ENCODE results near the gene ELOVL2. TPM values are rescaled to one million over a fixed set of nuclear protein-coding genes. Genes with fewer than 3 reads are reported as not detected.
"Not testable (repeated sequence)": the region's sequence is repeated elsewhere in the genome, so short reads cannot be mapped to it uniquely, and the experiment has no call there.

ELOVL2 gene
- polyA plus RNA-seq, 1 experiment = 2.9 TPM

DNA sequence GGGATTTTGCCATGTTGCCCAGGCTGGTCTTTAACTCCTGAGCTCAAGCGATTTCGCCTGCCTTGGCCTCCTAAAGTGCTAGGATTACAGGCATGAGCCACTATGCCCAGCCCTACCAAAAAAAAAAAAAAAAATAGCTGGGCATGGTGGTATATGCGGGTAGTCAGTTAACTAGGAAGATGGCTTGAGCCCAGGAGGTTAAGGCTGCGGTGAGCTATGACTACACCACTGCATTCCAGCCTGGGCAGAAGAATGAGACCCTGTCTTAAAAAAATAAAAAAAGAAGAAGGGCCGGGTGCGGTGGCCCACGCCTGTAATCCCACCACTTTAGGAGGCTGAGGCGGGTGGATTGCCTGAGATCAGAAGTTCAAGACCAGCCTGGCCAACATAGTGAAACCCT is 50.2 kb downstream of the ELOVL2 start:
- Histone ChIP-seq H3K27ac (ENCODE audit: low read depth, low read length) (no peak overlapping the region), H3K27me3 (ENCODE audit: control insufficient read depth, insufficient read depth, low read length) (no peaks in the 10 kb centered on the region), H3K4me3 (ENCODE audit: low read depth, low read length) (no peak overlapping the region), H3K9me3 (ENCODE audit: control insufficient read depth, insufficient read depth, low read length) (no peaks in the 10 kb centered on the region)
- CTCF ChIA-PET = no interaction called here
- TF ChIP-seq, protein P1, sequence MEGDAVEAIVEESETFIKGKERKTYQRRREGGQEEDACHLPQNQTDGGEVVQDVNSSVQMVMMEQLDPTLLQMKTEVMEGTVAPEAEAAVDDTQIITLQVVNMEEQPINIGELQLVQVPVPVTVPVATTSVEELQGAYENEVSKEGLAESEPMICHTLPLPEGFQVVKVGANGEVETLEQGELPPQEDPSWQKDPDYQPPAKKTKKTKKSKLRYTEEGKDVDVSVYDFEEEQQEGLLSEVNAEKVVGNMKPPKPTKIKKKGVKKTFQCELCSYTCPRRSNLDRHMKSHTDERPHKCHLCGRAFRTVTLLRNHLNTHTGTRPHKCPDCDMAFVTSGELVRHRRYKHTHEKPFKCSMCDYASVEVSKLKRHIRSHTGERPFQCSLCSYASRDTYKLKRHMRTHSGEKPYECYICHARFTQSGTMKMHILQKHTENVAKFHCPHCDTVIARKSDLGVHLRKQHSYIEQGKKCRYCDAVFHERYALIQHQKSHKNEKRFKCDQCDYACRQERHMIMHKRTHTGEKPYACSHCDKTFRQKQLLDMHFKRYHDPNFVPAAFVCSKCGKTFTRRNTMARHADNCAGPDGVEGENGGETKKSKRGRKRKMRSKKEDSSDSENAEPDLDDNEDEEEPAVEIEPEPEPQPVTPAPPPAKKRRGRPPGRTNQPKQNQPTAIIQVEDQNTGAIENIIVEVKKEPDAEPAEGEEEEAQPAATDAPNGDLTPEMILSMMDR (IDR thresholded peaks at IDR 0.05; ENCODE audit: low read depth, low read length) = no peak
- DNase-seq (ENCODE audit: low read depth, low spot score) = no peak
- POLR2A ChIA-PET = no interaction called here

DNA sequence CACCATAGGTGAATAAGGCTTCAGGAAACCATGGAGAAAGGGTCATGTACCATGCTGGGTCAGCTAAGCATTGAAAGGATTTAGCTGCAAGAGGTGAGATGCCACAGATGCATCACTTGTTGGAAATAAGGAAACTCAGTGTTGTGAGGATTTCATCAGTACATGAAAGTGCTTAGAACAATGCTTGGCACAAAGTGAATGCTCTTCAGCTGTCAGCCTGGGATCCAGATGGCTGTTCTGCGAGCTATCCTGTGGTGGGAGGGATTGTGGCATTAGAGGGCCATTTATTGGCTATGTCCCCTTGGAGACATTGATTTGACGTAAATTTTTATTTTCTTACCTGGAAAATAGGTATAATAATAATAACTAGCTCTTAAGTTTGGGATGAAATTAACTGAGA is 53.0 kb downstream of the ELOVL2 start:
- ChIA-PET CTCF (interaction anchor here (0.6 to 0.9 kb wide), 2 partner anchors 230 to 505 kb away, joined by 3 to 8 read pairs; no protein-coding TSS in a partner anchor), POLR2A (no interaction called here)
- H3K9me3 ChIP-seq (ENCODE audit: control insufficient read depth, insufficient read depth, low read length) = no peaks in the 10 kb centered on the region

DNA sequence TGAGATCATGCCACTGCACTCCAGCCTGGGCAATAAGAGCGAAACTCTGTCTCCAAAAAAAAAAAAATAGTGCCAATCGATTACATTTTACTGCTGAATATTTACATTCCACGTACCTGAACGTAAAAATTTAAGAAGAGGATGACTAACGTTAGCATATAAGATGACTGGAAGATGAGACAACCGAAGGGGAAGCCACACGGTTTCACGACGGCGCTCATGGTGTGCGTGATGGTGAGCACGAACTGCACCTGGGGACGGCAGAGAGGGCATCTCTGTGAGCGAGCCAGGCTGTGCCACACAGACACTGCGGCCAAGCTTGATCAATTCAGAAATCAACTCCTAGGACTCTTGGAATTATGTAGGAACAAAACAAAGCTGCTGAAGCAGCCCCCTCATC is 54.5 kb downstream of the ELOVL2 start:
- Histone ChIP-seq H3K27me3 (ENCODE audit: control insufficient read depth, insufficient read depth, low read length) (no peaks in the 10 kb centered on the region), H3K27ac (ENCODE audit: low read depth, low read length) (no peak overlapping the region), H3K4me3 (ENCODE audit: low read depth, low read length) (no peak overlapping the region), H3K9me3 (ENCODE audit: control insufficient read depth, insufficient read depth, low read length) (no peaks in the 10 kb centered on the region)
- POLR2A ChIA-PET = no interaction called here
- no peak for DNase-seq (ENCODE audit: low read depth, low spot score)
- CTCF ChIA-PET = no interaction called here
- TF ChIP-seq, protein P1 (IDR thresholded peaks at IDR 0.05; ENCODE audit: low read depth, low read length) = no peak

More for the DNA sequence above, 53.0 kb downstream of the ELOVL2 start:
- TF ChIP-seq, protein P1 (IDR thresholded peaks at IDR 0.05; ENCODE audit: low read depth, low read length) = no peak
- DNase-seq (ENCODE audit: low read depth, low spot score) = no peak
- no peak overlapping the region for H3K27ac ChIP-seq (ENCODE audit: low read depth, low read length)
- no peak overlapping the region for H3K4me3 ChIP-seq (ENCODE audit: low read depth, low read length)
- no peaks in the 10 kb centered on the region for H3K27me3 ChIP-seq (ENCODE audit: control insufficient read depth, insufficient read depth, low read length)

DNA sequence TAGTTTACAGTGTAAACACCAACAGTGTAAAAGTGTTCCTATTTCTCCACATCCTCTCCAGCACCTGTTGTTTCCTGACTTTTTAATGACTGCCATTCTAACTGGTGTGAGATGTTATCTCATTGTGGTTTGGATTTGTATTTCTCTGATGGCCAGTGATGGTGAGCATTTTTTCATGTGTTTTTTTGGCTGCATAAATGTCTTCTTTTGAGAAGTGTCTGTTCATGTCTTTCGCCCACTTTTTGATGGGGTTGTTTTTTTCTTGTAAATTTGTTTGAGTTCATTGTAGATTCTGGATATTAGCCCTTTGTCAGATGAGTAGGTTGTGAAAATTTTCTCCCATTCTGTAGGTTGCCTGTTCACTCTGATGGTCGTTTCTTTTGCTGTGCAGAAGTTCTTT is 59.1 kb downstream of the ELOVL2 start:
- DNase-seq (ENCODE audit: low read depth, low spot score); H3K27ac ChIP-seq (ENCODE audit: low read depth, low read length); H3K9me3 ChIP-seq (ENCODE audit: control insufficient read depth, insufficient read depth, low read length); CTCF ChIA-PET; H3K27me3 ChIP-seq (ENCODE audit: control insufficient read depth, insufficient read depth, low read length); POLR2A ChIA-PET; H3K4me3 ChIP-seq (ENCODE audit: low read depth, low read length): not testable (repeated sequence)

DNA sequence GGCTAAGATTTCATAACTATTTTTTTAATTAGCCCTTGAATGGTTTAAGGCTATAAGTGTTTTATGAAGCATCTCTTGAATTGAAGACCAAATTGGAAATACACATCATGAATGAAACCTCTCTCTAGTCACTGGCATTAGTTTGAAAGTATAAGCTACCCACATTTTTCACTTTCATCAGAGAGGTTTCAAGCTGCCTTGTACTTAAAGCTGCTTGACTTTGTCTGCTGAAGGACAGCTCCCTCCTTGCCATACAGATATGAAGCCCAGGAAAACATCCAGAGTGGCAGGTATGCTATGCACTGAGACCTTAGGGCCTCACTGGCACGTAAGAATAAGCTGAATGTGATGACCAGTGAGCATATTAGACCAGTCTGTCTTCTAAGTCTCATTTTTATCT is 62.7 kb downstream of the ELOVL2 start:
- TF ChIP-seq, protein P1 (IDR thresholded peaks at IDR 0.05; ENCODE audit: low read depth, low read length) = no peak
- ChIA-PET CTCF (interaction anchor here (1.4 to 1.6 kb wide), 2 partner anchors 27 to 87 kb away, joined by 3 to 5 read pairs; no protein-coding TSS in a partner anchor), POLR2A (interaction anchor here (1.0 kb wide), 1 partner anchor 11 kb away, joined by 3 read pairs; no protein-coding TSS in a partner anchor)

DNA sequence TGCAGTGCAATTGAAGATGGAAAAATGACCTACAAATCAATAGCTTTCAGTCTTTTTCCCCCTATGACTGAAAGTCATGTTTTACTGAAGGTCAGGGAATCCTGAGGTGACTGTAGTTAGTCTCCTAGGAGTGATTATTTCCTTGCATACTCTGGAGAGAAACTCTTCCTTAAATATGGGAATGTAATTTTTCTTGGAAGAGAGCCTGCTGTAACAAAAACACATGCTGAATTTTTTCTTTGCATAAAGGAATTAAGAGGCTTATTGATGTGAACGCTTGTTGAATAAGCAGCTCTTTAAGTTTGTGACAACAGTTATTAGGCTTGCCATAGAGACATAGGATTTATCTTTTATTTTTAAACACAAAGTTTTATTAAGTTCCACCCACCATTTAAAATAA is 64.5 kb downstream of the ELOVL2 start:
- no peak overlapping the region for H3K4me3 ChIP-seq (ENCODE audit: low read depth, low read length)
- POLR2A ChIA-PET = no interaction called here
- CTCF ChIA-PET = interaction anchor here (1.3 kb wide), 1 partner anchor 25 kb away, joined by 3 read pairs; no protein-coding TSS in a partner anchor

More for the DNA sequence above, 62.7 kb downstream of the ELOVL2 start:
- Histone ChIP-seq H3K9me3 (ENCODE audit: control insufficient read depth, insufficient read depth, low read length) (no peaks in the 10 kb centered on the region), H3K4me3 (ENCODE audit: low read depth, low read length) (no peak overlapping the region), H3K27me3 (ENCODE audit: control insufficient read depth, insufficient read depth, low read length) (peaks cover 3% of the 10 kb centered on the region), H3K27ac (ENCODE audit: low read depth, low read length) (no peak overlapping the region)
- no peak for DNase-seq (ENCODE audit: low read depth, low spot score)

More for the DNA sequence above, 64.5 kb downstream of the ELOVL2 start:
- Histone ChIP-seq H3K27me3 (ENCODE audit: control insufficient read depth, insufficient read depth, low read length) (peaks cover 3% of the 10 kb centered on the region), H3K27ac (ENCODE audit: low read depth, low read length) (no peak overlapping the region), H3K9me3 (ENCODE audit: control insufficient read depth, insufficient read depth, low read length) (no peaks in the 10 kb centered on the region)
- no peak for DNase-seq (ENCODE audit: low read depth, low spot score)
- TF ChIP-seq, protein P1 (IDR thresholded peaks at IDR 0.05; ENCODE audit: low read depth, low read length) = no peak

All from AG04450 (cell line).